Right lobe of liver (tissue), 4 donors: ENCODE measurements around the gene JMJD6.

Experiments
- CTCF ChIP-seq, 4 donors: fragments of 200-600 bp in 3 of 4; fragments of 450-650 bp in 1 of 4; IDR thresholded peaks; one replicate each; pipeline versions ENCODE4 v1.5.1 to v1.8.0; 2016 to 2022; ENCODE audit warnings: antibody characterized with exemption in 4 of 4, mild to moderate bottlenecking in 2 of 4
- POLR2A ChIP-seq: fragments of 450-650 bp; IDR thresholded peaks from one replicate; pipeline ENCODE4 v1.6.1; 2017; ENCODE audit warnings: antibody characterized with exemption, mild to moderate bottlenecking
- donor health status: DM: no; HTN: no; CAD: no.
- donor health status: DM: no; HTN: no; CAD: no.
- donor health status: DM: no; HTN: yes; CAD: no.

GRCh38 chr17:76672270-76672851 lies 54.0 kb downstream of the JMJD6 start:
- TF ChIP-seq CTCF (IDR thresholded peaks at IDR 0.05): no peak
- no peak for TF ChIP-seq POLR2A
